SIG-M5 treated with dmso at 0.1 percent for 504 hours (cell line): ENCODE measurements around the gene TMEM163.
"Not testable (repeated sequence)": the region's sequence is repeated elsewhere in the genome, so short reads cannot be mapped to it uniquely, and the experiment has no call there.

Source experiments
- DNase-seq: peaks from one replicate; lab custom pipeline; 2025; ENCODE audit not compliant: unreplicated experiment; lab: John Stamatoyannopoulos, UW

Gene TMEM163

DNA sequence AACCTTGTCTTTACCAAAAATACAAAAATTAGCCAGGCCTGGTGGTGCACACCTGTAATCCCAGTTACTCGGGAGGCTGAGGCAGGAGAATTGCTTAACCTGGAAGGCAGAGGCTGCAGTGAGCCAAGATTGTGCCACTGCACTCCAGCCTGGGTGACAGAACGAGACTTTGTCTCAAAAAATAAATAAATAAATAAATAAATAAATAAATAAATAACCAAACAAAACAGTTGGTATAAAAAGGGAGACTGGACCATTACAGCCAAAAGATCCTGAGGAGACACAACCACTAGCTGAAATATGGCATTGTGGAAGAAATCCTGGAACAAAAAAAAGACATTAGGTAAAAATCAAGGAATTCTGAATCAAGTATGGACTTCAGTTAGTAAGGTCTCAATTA is 4.9 kb upstream of the TMEM163 start:
- DNase-seq = not testable (repeated sequence)

DNA sequence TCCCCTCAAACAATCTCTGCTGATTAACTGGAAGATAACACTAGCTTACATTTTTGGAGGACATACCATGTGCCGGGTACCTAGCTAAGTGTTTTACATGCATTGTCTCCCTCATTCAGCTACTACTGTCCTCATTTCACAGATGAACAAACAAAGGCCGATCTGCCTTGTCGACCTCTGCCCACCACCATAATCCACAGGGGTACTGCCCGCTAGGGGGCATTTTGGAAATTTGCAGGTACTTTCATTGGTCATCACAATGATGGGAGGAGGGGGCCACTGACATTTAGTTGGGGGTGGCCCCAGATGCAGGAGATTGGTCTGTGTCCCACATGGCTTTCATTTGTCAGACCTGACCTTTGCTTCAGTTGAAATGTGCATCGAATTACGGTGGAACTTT is 3.9 kb upstream of the TMEM163 start:
- no peak for DNase-seq

GRCh38 chr2:134721596-134721995 is 2.8 kb upstream of the TMEM163 start:
- DNase-seq = no peak

GRCh38 chr2:134718023-134718816 is 580 bp downstream of the TMEM163 start:
- peak; percentile 6 for DNase-seq

DNA sequence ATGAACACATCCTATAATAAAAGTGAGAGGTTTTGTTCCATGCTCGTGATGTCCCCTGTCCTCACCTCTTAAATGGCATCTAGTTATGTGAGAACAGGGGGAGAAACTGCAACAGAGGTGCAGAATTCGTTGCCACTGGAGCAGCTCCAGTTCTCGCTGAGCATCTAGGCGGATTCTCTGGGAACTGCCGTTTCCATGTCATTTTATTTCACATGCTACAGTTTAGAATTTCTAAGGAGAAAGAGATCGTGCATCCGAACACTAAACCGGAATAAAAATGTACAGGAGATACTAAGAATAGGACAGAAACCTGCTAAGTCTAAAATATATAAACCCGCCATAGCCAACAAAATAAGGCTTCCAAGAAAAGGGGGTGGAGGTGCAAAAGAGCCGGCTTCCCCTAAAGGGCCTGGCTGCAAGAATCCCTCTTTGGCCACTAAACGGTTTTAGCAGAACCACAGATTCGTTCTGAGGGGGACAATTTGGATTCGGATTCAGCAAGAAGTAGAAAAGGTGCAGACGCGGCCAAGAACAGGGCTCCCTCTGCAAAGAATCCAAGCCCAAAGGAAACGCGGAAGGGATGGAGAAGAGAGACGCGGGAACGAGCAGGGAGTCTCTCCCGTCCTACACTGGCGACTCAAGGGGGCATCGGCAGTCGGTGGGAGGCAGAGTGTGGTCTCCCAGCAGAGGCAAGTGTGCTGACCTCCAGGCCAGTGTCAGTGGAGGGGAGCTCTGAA is 1.3 kb downstream of the TMEM163 start:
- no peak for DNase-seq

- no peak for DNase-seq
Measured at GRCh38 chr2:134716721-134717243, 2.0 kb downstream of the TMEM163 start.

GRCh38 chr2:134715932-134716643 is 2.7 kb downstream of the TMEM163 start:
- no peak for DNase-seq

DNA sequence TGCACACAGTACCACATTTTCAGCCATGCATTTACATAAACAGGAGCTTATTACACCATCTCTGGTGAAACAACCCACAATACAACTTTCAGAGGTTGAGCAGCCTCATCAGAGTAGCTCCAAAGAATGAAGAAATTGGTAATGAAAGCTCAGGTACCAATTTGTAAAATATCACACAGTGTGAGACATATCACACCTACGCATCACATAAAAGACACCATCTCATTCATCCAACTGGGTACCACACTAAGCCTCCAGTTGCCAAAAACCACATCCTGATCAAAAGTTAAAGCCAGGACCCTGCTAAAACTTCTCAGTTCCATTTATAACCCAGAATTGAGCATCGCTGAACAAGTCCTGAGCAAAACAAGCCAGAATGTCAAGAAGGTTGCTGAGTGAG is 4.6 kb downstream of the TMEM163 start:
- no peak for DNase-seq

DNA sequence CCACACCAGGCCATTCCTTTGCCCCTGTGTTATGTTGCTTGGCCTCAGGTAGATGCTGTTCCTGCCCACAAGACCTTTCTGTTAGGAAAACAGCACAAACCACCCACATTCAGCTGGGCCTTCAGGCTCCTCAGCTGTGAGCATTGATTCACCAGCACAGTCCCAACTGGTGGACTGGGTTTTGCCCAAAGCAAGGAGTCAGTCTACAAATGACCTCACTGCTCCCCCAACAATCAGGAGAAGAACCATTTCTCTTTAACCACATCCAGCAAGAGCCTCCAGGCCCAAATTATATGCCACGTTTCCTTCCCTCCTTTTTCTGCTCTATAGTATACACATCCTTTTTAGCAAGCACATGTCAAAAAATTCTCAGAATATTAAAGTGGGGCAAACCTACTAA is 5.2 kb downstream of the TMEM163 start:
- DNase-seq = no peak

DNA sequence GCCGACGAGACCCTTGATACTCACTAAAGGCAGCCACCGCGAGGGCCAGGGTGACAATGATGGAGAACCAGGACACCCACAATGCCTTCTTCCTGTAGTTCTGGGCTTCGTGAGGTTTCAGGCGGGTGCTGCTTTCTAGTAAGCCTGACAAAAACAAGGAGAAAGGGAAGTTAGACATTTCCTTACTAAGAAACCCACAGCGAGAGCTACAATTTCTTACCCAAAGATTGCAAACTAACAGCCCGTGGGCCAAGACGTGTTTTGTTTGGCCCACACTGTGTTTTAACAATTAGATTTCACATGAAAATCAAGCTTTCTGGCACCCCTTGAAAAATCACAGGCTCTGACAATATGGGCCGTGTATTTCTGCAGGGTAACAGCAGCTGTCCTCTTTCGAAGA is 5.6 kb downstream of the TMEM163 start:
- DNase-seq = no peak

GRCh38 chr2:134712736-134713135 is 6.1 kb downstream of the TMEM163 start:
- peak; percentile 4 for DNase-seq

DNA sequence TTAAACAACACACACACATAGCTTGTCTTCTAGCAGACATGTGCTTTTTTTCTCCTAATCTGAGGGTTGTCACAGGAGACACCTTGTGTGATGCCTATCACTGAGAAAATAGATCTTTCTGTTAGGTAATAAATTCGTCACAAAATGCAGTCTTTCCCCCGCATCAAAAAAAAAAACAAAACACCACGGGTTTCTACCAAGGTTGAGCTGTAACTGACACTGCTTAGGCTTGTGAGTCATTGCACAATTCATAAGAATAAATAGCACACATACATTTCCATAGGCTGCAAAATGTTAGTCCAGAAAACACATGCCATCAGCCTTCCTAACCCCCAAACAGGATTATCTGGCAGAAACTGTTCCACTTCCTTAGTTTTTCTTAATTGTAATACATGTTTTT is 6.5 kb downstream of the TMEM163 start:
- no peak for DNase-seq

DNA sequence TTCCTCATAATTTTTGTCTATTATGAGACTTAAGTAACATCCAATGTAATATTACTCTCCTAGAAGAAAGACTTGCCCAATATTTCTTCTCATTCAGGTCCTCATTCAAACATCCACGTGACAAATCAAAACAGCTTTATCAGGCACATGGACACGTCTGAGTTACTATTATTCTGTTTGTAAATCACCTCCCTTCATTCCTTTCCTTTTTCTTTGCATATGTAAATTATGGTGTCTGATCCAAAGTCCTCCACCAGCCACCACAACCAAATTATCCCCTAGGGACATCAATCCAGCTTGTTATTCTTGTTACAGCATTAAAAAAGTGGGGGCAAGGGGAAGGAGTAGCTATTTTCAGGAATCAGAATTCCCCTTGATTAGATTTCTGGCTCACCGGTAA is 7.1 kb downstream of the TMEM163 start:
- no peak for DNase-seq

- no peak for DNase-seq
Measured at GRCh38 chr2:134707330-134707676, 11.5 kb downstream of the TMEM163 start.

GRCh38 chr2:134706587-134707329 is 12.0 kb downstream of the TMEM163 start:
- DNase-seq = no peak

GRCh38 chr2:134705861-134706586 is 12.8 kb downstream of the TMEM163 start:
- DNase-seq = no peak

- DNase-seq = no peak
Measured at GRCh38 chr2:134704173-134704572, 14.6 kb downstream of the TMEM163 start.

GRCh38 chr2:134703426-134703825 is 15.4 kb downstream of the TMEM163 start:
- DNase-seq = no peak

DNA sequence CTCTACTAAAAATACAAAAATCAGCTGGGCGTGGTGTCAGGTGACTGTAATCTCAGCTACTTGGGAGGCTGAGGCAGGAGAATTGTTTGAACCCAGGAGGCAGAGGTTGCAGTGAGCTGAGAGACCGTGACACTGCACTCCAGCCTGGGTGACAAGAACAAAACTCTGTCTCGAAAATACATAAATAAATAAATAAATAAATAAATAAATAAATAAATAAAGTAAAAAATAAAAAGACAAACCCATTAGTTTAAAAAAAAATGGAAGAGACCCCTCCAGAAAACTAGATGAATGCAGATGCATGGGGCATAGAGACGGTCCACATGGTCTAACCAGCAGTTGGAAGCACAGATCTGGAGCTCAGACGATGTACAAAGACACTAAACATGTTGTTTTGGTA is 18.1 kb downstream of the TMEM163 start:
- DNase-seq = no peak

- DNase-seq = no peak
Measured at GRCh38 chr2:134694411-134694810, 24.4 kb downstream of the TMEM163 start.
